LNCAP (cell line): ENCODE results near the gene MED13.

Experiments
- CTCF ChIP-seq: fragments of 450-650 bp; IDR thresholded peaks from 2 replicates; pipeline ENCODE4 v1.5.1; 2017; ENCODE audit warnings: mild to moderate bottlenecking

MED13 gene

GRCh38 chr17:62062302-62062701 is 2.8 kb downstream of the MED13 start:
- no peak for TF ChIP-seq CTCF

- TF ChIP-seq CTCF: no peak
Observed at GRCh38 chr17:62059414-62059813, 5.7 kb downstream of the MED13 start.

GRCh38 chr17:62058611-62059010 is 6.5 kb downstream of the MED13 start:
- TF ChIP-seq CTCF: no peak

GRCh38 chr17:62057696-62058095 is 7.4 kb downstream of the MED13 start:
- no peak for TF ChIP-seq CTCF

- no peak for TF ChIP-seq CTCF
Observed at GRCh38 chr17:62052765-62053338, 12.2 kb downstream of the MED13 start.

GRCh38 chr17:62051053-62051452 is 14.0 kb downstream of the MED13 start:
- TF ChIP-seq CTCF: no peak

- no peak for TF ChIP-seq CTCF
Observed at GRCh38 chr17:62049299-62049698, 15.8 kb downstream of the MED13 start.

GRCh38 chr17:62048262-62048661 is 16.8 kb downstream of the MED13 start:
- TF ChIP-seq CTCF: no peak
